CD4-positive, alpha-beta T cell treated with Interleukin-2 at 100 ng/mL for 4 hours (primary cell): ENCODE measurements around the gene CDK11A.
"Not testable (repeated sequence)": the region's sequence is repeated elsewhere in the genome, so short reads cannot be mapped to it uniquely, and the experiment has no call there.

Experiments
- DNase-seq: peaks from one replicate; pipeline ENCODE4 v3.0.0-alpha.2; 2020; ENCODE audit warnings: low spot score

Gene CDK11A

DNA sequence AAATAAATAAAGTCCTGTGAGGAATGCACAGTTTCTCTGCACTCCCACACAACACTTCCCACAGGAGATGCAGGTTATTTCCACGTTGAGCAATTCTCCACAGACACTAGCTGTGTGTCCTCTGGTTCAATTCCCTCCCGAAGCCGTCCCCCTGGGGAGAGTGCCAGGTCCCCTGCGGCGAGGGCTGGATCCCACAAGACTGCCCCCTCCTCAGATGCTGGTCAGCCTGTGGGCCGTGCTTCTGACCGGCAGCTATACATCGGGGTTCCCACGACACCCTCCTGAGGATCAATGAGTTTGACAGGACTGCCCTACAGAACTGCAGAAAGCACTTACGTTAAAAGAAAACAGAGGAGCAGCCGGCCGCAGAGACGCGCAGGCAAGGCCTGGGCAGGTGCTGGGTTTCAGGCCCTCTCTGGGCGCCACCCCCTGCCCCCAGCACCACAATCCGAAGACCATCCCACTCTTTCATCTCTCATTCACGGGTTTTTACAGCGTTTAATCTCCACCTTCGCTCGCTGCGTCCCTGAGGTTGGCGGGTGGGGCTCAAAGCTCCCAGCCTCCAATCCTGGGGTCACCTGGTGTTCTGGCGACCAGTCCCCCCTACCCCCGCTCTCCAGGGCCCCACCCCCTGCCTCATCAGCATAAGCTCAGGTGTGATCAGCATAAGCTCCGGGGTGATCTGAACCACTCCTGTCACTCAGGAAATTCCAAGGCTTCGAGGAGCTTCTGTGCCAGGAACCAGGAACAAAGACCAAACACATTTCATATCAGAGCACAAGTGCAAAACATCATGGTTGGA lies 40.9 kb downstream of the CDK11A start:
- DNase-seq = no peak

DNA sequence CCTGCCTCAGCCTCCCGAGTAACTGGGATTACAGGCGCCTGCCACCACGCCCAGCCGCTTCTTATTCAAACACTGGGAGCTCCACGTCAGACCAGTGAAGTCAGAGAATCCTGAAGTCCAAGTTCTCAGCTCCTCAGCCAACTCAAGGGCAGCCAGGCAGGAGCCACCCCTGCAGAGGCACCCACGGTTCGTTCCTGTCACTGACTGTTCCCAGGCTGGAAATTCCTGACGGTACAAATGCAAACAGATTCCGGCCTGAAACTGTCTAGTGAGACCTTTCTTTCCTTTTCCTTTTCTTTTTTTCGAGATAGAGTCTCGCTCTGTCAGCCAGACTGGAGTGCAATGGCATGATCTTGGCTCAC lies 43.3 kb downstream of the CDK11A start:
- DNase-seq = no peak

DNA sequence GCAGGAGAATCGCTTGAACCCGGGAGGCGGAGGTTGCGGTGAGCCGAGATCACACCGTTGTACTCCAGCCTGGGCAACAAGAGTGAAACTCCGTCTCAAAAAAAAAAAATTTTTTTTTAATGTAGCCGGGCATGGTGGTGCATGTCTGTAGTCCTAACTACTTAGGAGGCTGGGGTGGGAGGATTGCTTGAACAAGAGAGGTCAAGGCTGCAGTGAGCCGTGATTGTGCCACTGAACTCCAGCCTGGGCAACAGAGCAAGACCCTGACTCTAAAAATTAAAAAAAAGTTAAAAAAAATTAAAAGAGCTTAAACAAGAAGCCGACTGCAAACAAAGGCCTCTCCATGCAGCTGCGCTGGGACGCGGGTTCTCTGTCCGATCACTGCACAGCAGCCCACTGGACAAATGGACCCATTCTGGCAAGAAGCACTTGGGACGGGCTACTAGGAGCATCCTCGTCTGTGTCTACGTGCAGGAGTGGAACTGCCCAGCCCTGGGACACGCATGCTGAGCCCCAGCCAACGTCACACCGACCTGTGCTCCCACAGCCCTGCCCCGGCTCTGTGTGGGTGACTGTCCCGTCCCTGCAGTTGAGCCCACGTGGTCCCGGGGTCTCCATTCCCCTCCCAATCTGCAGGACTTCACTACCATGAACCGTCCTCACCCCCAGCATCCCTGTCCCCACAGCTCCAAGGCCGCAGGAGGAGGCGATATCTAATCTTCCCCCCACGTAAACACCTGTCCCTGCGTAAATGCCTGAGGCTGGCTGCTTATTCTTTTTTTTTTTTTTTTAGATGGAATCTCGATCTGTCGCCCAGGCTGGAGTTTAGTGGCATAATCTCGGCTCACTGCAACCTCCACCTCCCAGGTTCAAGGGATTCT lies 43.9 kb downstream of the CDK11A start:
- DNase-seq = no peak

DNA sequence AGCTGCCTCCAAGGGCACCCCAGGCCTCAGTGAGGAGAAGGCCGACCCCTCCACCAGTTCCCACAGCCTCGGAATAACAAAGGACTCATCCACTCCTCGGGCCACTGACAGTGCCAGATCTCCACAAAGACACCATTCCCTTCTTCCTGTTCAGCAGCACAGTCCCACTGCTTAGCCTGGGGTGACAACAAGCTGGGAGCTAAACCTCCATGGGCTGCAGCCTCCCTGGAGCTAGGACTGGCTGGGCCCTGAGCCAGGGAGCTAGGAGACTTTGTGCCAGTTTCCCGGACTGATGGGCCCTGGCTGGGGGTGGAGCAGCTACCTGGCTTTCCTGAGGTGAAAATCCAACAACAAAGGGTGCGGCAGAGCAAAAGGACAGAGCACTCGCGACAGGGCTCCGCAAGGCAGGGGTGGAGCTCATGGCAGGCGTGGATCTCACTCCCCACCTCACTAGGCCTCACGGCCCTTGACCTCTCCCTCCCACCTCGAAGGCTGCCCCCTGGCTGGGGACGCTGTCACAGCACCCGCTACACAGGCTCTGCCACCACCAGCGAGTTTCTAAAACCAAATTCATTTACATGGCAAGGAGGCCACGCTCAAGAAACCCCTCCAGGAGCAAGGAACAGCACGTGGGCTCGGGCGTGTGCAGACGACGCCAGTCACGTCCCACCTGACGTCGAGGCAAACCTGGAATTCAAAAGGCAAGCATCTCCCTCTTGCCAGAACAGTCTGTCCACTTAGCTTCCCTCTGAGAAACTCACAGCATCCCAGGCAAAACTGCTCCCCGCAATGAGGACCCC lies 45.4 kb downstream of the CDK11A start:
- DNase-seq = peak; percentile 51

DNA sequence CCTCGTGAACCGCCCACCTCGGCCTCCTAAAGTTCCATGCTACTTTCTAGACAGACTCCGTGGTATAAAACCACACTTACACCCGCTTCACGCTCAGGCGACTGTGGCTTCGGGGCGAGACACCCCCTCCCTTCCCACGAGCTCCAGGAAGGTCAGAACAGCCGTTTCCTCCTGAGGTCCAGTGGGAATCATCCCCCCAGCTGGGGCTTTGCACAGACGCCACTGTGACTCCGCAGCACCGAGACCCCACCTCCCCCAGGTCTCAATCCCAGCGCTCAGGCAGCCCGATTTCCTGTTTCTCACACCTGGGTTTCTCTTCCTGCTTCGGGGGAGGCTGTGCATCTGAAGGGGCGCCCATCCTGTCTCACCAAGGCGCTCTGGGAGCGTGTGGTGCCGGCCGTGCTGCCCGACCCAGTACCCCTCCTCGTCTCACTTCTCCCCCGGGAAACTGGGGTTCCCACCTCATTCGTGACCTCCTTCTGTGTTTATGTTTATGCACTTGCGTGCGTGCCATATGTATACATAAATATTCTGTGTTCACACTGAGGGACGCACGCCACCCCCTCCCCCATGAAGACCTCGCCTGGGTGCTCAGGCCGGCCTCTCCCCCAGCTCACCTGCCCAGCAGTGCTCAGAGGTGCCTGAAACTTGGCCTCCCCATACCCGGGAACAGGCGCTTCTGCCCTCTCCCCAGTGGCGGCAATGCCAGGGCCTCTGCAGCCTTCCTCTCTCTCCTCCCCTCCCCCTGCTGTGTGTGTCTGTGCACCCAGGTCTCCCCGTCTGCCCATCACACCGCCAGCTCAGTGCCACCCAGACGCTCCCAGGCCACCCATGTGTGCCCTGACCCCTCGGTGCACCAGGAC lies 46.2 kb downstream of the CDK11A start:
- DNase-seq = peak; percentile 38

DNA sequence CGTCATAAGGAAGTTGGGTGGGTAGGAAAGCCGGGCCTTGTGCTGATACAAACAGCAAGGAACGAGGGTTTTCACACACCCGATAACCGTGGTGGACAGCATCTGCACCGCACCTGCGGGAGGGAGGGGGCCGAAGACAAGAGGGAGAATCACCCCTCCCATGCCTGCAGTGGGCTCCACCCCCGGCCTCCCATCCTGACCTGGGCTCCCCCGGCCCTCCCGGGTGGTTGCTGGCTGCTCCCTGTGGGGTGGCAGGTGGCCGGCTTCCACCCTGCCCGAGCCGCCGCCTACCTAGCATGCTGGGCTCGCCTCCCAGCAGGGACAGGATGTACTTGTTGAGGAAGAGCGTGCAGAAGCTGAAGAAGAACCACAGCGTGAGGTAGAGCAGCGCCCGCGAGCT lies 48.1 kb downstream of the CDK11A start:
- DNase-seq = not testable (repeated sequence)

DNA sequence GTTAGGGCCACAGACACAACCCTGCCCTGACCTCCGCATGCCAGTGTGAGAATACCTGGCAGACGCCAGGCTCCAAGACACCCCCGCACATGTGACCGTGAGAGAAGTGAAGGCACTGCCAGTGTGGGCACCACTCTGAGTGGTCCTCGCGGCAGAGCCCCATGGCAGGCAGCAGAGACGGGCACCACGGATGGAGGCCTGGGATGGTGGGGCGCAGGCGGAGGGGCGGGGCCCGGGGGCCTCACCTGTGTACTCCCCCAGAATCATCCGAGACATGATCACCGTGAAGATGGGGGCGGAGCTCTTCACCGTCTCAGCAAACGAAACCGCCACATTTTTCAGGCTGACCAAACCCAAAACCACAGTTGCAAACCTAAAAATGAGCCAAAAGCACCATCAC lies 48.9 kb downstream of the CDK11A start:
- DNase-seq = not testable (repeated sequence)

DNA sequence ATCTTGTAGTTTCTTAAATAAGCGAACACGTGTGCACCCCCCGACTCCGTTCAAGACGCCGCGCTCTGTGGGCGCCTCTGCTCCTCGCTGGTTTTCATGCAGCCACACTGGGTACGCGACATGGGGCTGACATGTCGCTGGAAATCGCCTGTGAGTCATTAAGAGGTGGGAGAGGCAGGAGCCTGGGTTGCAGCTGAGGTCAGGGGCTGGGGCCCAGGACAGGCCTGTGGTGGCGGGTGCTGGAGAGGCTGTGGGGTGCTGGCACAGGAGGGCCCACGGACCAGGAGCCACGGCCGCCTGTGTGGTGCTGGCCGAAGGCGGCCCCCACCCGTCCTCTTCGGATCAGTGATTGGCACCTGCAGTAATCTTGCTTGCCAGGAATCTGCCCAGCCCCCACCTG lies 49.4 kb downstream of the CDK11A start:
- DNase-seq = not testable (repeated sequence)

DNA sequence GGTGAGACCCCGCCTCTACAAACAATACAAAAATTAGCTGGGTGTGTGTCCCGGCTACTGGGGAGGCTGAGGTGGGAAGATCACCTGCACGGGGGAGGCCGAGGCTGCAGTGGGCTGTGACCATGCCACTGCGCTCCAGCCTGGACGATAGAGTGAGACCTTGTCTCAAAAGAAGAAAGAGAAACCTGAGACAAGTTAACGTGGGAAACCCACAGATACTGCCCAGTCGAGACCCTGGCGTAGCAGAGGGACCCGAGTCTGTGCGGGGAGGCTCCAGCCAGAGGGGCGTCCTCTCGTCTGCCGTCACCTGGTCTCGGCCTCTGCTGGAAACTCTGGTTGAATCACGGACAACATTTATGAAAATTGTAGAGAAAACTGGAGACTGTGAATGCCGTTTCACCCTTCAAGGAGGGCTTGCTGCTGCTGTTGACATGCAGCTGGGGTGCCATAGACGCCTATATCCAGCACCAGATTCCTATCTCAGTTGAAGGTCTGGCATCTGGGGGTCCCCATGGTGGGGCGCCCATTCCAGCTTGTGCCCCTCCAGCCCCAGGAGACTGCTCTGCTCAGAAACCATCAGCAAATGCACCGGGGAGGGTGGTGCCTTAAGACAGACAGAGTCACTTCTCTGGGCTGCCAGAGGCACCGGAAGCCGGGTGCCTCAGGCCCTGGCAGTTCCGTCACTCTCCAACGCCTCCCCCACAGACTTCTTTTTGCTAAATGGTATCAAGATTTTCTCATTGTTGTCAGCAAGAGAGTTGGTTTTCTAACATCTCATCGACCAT lies 51.8 kb downstream of the CDK11A start:
- DNase-seq = no peak

DNA sequence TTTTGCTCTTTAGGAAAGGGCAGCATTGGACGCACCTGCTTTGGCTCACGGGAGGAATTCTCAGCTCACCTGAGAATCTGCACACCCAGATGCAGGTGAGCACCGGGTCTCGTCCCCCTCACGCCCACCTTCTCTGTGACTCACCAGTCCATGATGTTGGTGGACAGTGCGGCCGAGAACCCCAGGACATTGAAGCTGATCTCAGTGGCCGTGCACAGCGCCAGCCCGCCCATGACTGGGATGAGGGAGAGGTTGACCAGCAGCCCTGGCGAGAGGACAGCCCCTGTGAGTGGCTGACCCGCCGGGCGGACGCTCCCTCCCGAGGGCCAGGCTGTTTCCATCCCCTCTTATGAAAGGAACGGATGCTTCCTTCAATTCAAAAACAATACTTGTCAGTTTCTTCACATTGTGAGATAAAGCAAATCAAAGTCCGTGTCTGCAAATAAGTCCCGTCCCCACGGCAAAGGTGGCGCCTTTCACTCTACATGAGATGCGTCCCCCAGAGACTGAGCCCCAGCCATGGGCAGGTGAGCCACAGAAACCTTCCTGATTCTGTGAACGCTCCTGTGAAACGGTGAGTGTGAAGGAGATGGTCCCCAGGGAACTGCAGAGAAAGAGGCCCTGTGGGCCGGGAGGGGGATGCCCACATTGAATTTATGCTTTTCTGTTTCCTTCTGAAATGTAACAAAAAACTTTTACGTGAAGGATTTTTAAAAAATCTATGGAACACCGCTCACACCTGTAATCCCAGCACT lies 52.6 kb downstream of the CDK11A start:
- DNase-seq = no peak

DNA sequence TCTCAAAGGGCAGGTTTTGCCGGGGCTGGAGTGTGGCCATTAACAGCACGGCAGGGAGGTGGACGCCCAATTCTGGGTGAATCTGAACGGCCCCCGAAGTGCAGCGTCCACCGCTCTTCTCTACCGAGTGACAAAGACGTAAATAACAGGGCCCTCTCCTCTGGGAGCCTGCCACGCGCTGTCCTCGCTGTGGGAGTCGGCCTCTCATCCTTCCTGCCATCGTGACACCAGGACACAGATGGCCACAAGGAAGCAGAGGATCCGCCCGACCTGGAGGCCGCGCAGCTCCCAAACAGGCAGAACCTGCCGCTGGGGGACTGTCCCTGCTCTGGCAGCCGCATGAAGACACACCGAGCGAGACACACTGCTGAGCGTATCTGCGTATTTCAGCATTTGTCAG lies 53.3 kb downstream of the CDK11A start:
- no peak for DNase-seq

DNA sequence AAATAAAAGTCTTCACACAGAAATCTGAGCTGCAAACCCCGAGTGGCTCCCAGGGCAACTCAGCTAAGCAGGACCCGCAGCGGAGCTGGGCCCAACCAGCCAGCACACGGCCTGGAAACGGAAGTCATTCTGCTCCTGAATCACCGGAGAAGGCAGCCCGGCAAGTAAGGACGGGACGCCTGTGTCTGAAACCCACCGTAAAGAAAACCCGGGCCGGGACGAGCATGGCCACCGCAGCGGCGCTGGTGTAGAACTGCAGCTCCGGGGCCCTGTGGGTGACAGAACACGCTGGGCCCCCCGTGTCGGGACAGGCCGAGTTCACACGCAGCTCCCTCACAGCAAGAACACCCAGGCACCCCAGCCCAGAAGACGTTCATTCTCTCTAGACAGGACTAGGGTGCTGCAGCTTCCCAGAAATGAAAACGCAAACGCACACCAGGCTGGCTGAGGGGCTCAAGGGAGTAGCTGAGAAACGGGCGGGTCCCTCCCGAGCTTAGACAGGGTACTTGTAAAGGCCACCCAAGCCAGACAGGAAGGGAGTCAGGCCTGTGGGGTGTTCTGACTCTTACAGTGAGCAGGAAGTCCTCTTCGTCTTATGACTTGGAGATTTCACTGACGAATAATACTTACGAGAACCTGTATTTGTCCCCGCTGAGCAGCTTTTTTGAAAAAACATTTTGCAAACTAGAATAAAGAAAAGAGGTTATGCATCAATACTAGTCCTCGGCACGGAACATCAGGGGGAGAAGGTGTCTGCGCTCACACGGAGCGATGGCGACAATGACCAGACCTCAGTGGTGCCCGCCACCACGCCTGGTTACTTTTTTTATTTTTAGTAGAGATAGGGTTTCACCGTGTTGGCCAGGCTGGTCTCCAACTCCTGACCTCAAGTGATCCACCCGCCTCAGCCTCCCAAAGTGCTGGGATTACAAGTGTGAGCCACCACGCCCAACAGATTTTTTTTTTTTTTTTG lies 54.4 kb downstream of the CDK11A start:
- no peak for DNase-seq

DNA sequence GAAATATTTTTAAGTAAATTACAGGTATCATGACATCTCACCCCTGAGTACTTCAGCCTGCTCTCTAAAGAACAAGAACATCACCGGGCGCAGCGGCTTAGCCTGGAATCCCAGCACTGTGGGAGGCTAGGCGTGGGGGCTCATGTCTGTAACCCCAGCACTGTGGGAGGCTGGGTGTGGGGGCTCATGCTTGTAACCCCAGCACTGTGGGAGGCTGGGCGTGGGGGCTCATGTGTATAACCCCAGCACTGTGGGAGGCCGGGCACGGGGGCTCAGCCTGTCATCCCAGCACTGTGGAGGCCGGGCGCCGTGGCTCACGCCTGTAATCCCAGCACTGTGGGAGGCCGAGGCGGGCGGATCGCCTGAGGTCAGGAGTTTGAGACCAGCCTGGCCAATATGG lies 57.6 kb downstream of the CDK11A start:
- no peak for DNase-seq

DNA sequence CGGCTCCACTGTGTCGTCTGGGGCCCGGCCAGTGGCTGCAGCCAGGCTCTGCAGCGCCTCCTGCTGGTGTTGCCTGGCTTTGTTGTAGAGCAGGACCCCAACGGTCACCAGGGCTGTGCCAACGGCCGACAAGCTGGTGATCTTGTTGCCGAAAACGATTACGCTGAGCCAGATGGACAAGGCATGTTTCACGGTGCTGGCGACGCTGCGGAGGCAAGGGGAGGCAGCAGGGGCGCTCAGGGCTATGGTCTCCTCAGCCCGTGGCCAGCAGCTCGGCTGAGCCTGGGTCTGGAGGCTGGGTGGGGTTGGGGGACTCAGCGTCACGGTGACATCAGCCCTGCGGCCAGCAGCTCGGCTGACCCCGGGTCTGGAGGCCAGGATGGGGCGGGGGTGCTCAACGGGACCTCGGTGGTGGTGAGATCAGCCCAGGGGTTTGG lies 58.3 kb downstream of the CDK11A start:
- no peak for DNase-seq

DNA sequence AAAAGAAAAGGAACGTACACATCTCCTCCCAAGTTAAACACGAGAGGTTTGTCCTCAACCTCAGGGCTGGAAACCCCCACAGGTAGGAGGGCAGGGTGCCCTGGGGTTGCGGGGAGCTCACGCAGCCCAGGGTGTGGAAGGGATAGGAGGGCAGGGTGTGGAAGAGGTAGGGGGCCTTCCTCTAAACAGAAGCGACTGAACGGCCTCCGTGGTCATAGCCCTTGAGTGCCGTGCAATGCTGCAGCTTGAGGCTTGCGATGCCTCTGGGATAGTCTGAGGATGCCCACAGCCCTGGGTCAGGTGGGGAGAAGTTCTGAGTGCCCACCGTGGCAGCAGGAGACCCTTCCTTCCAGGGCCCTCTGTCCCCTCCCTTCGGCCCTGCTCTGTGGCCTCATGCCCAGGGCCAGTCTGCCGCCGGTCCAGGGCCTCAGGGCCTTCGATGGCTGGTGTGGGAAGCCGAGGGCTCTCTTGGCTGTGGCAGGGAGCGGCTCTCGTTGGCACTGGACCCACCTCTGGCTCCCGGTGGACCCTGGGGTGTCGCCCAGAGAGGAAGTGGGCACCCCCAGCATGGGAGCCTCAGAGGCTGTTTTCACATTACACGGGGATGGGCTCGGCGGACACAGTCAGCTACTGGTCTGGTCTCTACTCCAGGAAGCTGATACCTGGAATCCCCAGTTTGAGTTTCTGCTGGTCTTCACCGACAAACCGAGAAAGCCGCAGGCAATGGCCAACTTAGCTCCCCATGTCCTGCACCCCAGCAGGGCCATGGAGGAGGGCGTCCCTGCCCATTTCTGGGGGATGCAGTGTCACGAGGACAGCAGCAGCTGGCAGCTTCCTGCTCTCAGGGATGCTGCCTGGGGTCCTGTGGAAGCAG lies 59.0 kb downstream of the CDK11A start:
- no peak for DNase-seq

DNA sequence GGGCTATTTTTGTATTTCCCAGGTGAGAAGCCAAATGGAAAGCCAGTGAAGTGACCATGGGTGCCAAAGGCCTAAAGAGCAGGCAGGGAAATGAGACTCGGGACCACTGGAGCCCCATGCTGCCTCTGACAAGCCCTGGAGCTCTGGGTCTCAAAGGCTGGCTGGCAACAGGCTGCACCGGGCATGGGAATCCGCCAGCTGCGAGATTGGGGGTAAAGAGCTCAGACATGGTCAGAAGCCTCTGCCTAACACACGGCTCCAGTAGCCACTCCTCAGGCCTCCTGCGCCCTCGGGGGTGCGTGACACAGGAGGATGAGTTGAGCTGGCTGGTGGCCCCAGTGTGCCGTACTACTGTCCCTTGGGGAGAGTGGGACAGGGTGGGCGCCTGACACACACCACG lies 59.8 kb downstream of the CDK11A start:
- DNase-seq = not testable (repeated sequence)

DNA sequence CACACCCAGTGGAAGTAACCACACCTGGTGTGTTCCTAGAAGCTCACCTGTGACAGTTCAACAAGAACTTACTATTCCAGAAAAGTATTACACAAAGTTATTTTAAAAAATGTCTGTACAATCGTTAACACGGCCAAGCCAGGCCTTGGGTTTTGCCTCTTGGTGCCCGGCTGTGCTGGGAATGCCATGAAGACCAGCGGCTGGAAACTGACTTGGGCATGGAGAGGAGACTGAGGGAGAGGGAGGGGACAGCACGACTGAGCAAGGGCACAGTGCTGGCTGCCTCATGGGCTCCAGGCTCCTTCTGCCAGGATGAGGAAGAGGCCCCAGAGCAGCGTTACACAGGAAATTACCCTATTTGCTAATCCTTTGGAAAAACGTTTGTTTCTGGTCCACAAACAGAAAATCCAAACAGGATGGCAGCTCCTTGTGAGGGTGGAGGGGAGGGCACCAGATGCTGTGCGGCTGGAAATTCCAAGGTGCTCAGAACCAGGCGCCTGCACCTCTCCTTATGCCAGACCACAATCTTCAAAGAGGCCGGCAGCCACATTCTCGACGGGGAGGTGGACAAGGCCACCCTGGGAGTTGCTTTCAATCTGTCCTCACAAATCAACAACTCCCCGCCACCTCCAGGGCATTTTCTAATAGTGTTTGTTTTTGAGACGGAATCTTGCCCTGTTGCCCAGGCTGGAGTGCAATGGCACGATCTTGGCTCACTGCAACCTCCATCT lies 61.2 kb downstream of the CDK11A start:
- not testable (repeated sequence) for DNase-seq
